Neutrophil (primary cell): ENCODE data around the gene DNMT3A.

Experiments
- H3K27ac ChIP-seq: fragments of 200-600 bp; sonication (generic); 2 replicates; pipeline ENCODE4 v1.5.1; 2016; ENCODE audit warnings: mild to moderate bottlenecking, moderate library complexity
- H3K27me3 ChIP-seq: fragments of 200-600 bp; sonication (generic); 2 replicates; pipeline ENCODE4 v1.6.0; 2016; ENCODE audit warnings: mild to moderate bottlenecking
- H3K36me3 ChIP-seq: fragments of 200-600 bp; sonication (generic); 2 replicates; pipeline ENCODE4 v1.5.1; 2017
- H3K4me1 ChIP-seq, 2 experiments: fragments of 200-600 bp in 1 of 2; sonication (generic) in 1 of 2; 1 replicate in 1 of 2; 2 replicates in 1 of 2; pipeline versions ENCODE4 v1.5.1 to v1.6.1; 2013 to 2016; ENCODE audit warnings: low read depth in 1 of 2, low read length in 1 of 2, mild to moderate bottlenecking in 1 of 2, moderate library complexity in 1 of 2; ENCODE audit not compliant: control insufficient read depth in 1 of 2, insufficient read depth in 1 of 2
- H3K4me3 ChIP-seq, 2 experiments: fragments of 200-600 bp in 1 of 2; sonication (generic) in 1 of 2; 1 replicate in 1 of 2; 2 replicates in 1 of 2; pipeline ENCODE4 v1.5.1; 2013 to 2016; ENCODE audit warnings: low read depth in 1 of 2, low read length in 1 of 2, mild to moderate bottlenecking in 1 of 2, moderate library complexity in 1 of 2
- H3K9me3 ChIP-seq: fragments of 200-600 bp; sonication (generic); 2 replicates; pipeline ENCODE4 v1.5.1; 2016
- TF ChIP-seq, protein P1 (sequence below): fragments of 200-600 bp; sonication (generic); IDR thresholded peaks from 2 replicates; pipeline ENCODE4 v1.5.1; 2016; ENCODE audit warnings: antibody characterized with exemption

The DNMT3A gene

DNA sequence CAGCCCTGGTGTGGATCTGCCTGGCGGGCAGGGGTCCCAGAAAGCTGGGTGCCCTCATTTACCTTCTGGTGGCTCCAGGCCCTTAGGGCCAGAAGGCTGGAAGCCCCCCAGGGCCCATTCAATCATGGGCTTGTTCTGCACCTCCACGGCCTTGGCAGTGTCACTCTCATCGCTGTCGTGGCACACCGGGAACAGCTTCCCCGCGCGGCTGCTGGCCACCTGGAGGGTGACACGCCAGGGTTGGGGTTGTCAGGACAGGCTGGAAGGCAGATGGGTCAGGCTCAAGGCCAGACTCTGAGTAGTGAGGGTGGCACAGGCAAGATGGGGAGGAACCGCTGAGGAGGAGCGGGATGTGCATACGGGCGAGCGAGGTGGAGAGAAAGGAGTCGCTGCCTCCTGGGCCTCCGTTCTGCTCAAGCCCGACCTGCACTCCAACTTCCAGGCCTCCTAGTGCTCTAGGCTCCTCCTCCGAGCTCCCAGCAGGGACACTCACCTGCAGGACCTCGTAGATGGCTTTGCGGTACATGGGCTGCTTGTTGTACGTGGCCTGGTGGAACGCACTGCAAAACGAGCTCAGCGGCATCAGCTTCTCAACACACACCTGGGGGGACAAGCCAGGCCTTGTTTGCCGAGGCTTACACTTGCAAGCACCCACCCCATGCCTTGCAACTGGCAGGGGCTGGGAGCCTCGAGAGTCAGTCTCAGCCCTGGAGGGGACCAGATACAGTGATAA, 95.0 kb downstream of the DNMT3A start:
- peaks cover 7 to 10% of the 10 kb centered on the region in 2 experiments for H3K4me1 ChIP-seq
- no peak overlapping the region for H3K4me3 ChIP-seq
- peaks cover 69% of the 10 kb centered on the region for H3K36me3 ChIP-seq
- TF ChIP-seq, protein P1, sequence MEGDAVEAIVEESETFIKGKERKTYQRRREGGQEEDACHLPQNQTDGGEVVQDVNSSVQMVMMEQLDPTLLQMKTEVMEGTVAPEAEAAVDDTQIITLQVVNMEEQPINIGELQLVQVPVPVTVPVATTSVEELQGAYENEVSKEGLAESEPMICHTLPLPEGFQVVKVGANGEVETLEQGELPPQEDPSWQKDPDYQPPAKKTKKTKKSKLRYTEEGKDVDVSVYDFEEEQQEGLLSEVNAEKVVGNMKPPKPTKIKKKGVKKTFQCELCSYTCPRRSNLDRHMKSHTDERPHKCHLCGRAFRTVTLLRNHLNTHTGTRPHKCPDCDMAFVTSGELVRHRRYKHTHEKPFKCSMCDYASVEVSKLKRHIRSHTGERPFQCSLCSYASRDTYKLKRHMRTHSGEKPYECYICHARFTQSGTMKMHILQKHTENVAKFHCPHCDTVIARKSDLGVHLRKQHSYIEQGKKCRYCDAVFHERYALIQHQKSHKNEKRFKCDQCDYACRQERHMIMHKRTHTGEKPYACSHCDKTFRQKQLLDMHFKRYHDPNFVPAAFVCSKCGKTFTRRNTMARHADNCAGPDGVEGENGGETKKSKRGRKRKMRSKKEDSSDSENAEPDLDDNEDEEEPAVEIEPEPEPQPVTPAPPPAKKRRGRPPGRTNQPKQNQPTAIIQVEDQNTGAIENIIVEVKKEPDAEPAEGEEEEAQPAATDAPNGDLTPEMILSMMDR: no peak
- H3K27ac ChIP-seq: no peak overlapping the region
- peaks cover 16% of the 10 kb centered on the region for H3K27me3 ChIP-seq
- H3K9me3 ChIP-seq: no peaks in the 10 kb centered on the region

DNA sequence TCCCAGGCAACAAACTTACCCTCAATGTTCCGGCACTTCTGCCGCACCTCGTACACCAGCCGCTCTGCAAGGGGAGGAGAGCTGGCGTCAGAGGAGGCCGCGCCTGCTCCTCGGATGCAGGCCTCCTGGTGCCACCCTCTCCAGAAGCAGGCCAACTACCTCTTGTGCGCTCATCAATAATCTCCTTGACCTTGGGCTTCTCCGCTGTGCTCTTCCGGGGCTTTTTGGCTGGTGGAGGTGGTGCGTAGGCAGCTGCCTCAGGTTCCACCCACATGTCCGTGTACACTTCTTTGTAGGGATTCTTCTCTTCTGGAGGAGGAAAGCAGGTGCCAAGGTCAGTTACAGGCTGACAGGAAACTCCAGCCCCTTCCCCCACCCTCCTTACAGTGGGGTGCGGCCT, 95.7 kb downstream of the DNMT3A start:
- Histone ChIP-seq H3K9me3 (no peaks in the 10 kb centered on the region), H3K4me3 (no peak overlapping the region), H3K27ac (no peak overlapping the region), H3K36me3 (peaks cover 76% of the 10 kb centered on the region), H3K4me1 (peaks cover 0 to 2% of the 10 kb centered on the region in 2 experiments), H3K27me3 (peaks cover 9% of the 10 kb centered on the region)
- TF ChIP-seq, protein P1: no peak

DNA sequence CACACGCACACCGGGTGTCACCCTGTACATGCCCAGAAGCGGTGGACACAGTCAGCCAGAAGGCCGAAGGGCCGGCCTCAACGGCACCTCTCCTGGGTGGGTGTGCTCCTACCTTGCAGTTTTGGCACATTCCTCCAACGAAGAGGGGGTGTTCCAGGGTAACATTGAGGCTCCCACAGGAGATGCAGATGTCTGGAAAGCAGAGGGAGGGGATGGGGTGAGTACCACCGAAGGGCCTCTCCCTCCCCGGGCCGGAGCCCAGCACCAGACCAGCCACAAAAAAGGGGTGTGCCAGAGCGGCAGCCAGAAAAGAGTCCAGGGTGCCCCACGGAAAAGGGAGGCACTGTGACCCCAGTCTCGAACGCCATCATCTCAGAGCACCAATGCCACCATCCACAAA, 96.6 kb downstream of the DNMT3A start:
- Histone ChIP-seq H3K4me3 (no peak overlapping the region), H3K27ac (no peak overlapping the region), H3K36me3 (peaks cover 81% of the 10 kb centered on the region), H3K4me1 (no peaks in the 10 kb centered on the region), H3K9me3 (no peaks in the 10 kb centered on the region), H3K27me3 (peaks cover under 1% of the 10 kb centered on the region)
- TF ChIP-seq, protein P1: no peak

DNA sequence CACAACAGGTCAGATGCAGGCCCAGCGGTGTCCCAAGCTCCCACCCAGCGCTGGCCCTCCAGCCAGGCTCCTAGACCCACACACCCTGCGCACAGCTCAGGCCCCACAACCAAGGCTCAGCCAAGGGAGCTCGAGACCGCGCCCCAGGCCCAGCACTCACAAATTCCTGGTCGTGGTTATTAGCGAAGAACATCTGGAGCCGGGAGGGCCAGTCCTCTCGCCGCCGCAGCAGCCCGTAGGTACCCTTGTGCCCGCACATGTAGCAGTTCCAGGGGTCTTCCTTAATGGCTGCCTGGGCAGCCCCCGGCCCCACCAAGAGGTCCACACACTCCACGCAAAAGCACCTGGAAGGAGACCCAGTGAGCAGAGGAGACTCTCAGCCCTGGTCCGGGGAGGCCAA, 97.7 kb downstream of the DNMT3A start:
- H3K27me3 ChIP-seq: no peaks in the 10 kb centered on the region
- H3K36me3 ChIP-seq: peaks cover 93% of the 10 kb centered on the region
- no peak overlapping the region for H3K27ac ChIP-seq
- TF ChIP-seq, protein P1: no peak
- no peak overlapping the region for H3K4me3 ChIP-seq
- H3K4me1 ChIP-seq: no peaks in the 10 kb centered on the region
- H3K9me3 ChIP-seq: no peaks in the 10 kb centered on the region

DNA sequence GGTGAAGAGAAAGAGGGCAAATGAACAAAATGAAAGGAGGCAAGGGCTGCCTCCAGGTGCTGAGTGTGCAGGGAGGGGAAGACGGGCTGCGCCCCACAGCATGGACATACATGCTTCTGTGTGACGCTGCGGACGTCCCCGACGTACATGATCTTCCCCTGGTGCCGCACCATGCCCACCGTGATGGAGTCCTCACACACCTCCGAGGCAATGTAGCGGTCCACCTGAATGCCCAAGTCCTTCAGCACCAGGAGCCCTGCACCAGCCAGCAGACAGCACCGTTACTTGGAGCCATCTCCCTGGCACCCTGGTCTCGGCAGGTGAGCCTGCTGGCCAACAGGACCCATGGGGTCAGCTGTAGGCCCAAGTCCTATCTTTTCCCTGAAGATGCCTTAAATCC, 100.3 kb downstream of the DNMT3A start:
- H3K36me3 ChIP-seq: peaks cover 100% of the 10 kb centered on the region
- no peaks in the 10 kb centered on the region for H3K9me3 ChIP-seq
- no peaks in the 10 kb centered on the region for H3K27me3 ChIP-seq
- no peak overlapping the region for H3K27ac ChIP-seq
- H3K4me3 ChIP-seq: no peak overlapping the region
- TF ChIP-seq, protein P1: no peak
- H3K4me1 ChIP-seq: no peaks in the 10 kb centered on the region
